GM12891 (cell line): Measurements from ENCODE around the gene MINK1.

Experiments used
- DNase-seq: peaks from one replicate; pipeline ENCODE4 v3.0.0; 2011; ENCODE audit warnings: low spot score; ENCODE audit not compliant: insufficient read length
- FAIRE-seq: peaks from 2 replicates; lab custom pipeline; 2011; peaks lifted over from hg19 to GRCh38; lab: Jason Lieb, UNC
- PAX5 ChIP-seq: IDR thresholded peaks from 2 replicates; pipeline ENCODE4 v1.6.1; 2011; ENCODE audit warnings: low read length, moderate library complexity, mild to moderate bottlenecking; ENCODE audit not compliant: insufficient read depth, severe bottlenecking
- POLR2A ChIP-seq: IDR thresholded peaks from 2 replicates; pipeline ENCODE4 v1.6.1; 2011; ENCODE audit warnings: low read depth, low read length, control low read depth
- POLR2AphosphoS5 ChIP-seq: IDR thresholded peaks from 2 replicates; pipeline ENCODE4 v1.6.1; 2011; ENCODE audit warnings: low read depth, low read length, control low read depth
- POU2F2 ChIP-seq: IDR thresholded peaks from 2 replicates; pipeline ENCODE4 v1.6.1; 2011; ENCODE audit warnings: low read depth, mild to moderate bottlenecking, control low read depth, low read length, moderate library complexity
- SPI1 ChIP-seq: IDR thresholded peaks from 2 replicates; pipeline ENCODE4 v1.6.1; 2011; ENCODE audit warnings: low read depth, low read length, control low read depth
- TAF1 ChIP-seq: IDR thresholded peaks from 2 replicates; pipeline ENCODE4 v1.6.1; 2011; ENCODE audit warnings: low read depth, low read length, control low read depth

The MINK1 gene

GRCh38 chr17:4893721-4894560 lies 60.8 kb downstream of the MINK1 start:
- TF ChIP-seq POLR2A (no peak), POU2F2 (no peak), PAX5 (no peak), SPI1 (no peak), TAF1 (no peak), POLR2AphosphoS5 (no peak)
- no peak for FAIRE-seq
- DNase-seq, result no peak

GRCh38 chr17:4895121-4895520 lies 62.0 kb downstream of the MINK1 start:
- DNase-seq, result no peak
- TF ChIP-seq POLR2AphosphoS5 (no peak), SPI1 (no peak), POLR2A (no peak), POU2F2 (no peak), PAX5 (no peak), TAF1 (no peak)
- no peak for FAIRE-seq

GRCh38 chr17:4895657-4896331 lies 62.7 kb downstream of the MINK1 start:
- DNase-seq (no peak), FAIRE-seq (no peak)
- no peak for TF ChIP-seq TAF1

GRCh38 chr17:4896332-4897197 lies 63.4 kb downstream of the MINK1 start:
- TF ChIP-seq POLR2AphosphoS5 (no peak), SPI1 (no peak), TAF1 (no peak), PAX5 (no peak), POLR2A (no peak), POU2F2 (no peak)
- DNase-seq, result no peak
- FAIRE-seq, result no peak

- FAIRE-seq (no peak), DNase-seq (no peak)
- no peak for TF ChIP-seq POLR2AphosphoS5
- TF ChIP-seq SPI1, result no peak
- no peak for TF ChIP-seq POU2F2
These were observed 64.1 kb downstream of the MINK1 start for GRCh38 chr17:4897198-4897687.

GRCh38 chr17:4897785-4898184 lies 64.6 kb downstream of the MINK1 start:
- TF ChIP-seq POU2F2 (no peak), SPI1 (no peak), POLR2AphosphoS5 (no peak), PAX5 (no peak), TAF1 (no peak), POLR2A (no peak)

GRCh38 chr17:4898351-4898750 lies 65.2 kb downstream of the MINK1 start:
- no peak for TF ChIP-seq TAF1
- TF ChIP-seq POU2F2, result no peak
- TF ChIP-seq POLR2AphosphoS5, result no peak
- TF ChIP-seq SPI1, result no peak
- TF ChIP-seq POLR2A, result no peak
- TF ChIP-seq PAX5, result no peak
- no peak for FAIRE-seq
- DNase-seq, result no peak

More at GRCh38 chr17:4897785-4898184, 64.6 kb downstream of the MINK1 start:
- FAIRE-seq (no peak), DNase-seq (no peak)

- TF ChIP-seq PAX5 (no peak), POLR2AphosphoS5 (no peak), TAF1 (no peak), POLR2A (no peak), SPI1 (no peak), POU2F2 (no peak)
- FAIRE-seq (no peak), DNase-seq (no peak)
These were observed 65.8 kb downstream of the MINK1 start for GRCh38 chr17:4898927-4899326.

GRCh38 chr17:4899341-4900230 lies 66.4 kb downstream of the MINK1 start, which contains the start of gene C17orf107:
C17orf107 (plus strand) TSS chr17:4899536; CDS start chr17:4899763, 227 bp downstream.
- FAIRE-seq (peak; percentile 96), DNase-seq (peak; percentile 92)
- TF ChIP-seq TAF1, result no peak
- no peak for TF ChIP-seq SPI1
- no peak for TF ChIP-seq POU2F2
- no peak for TF ChIP-seq POLR2AphosphoS5
- no peak for TF ChIP-seq PAX5
- no peak for TF ChIP-seq POLR2A
